H9 (cell line): ENCODE results near the gene SHE. TPM values are rescaled to one million over a fixed set of nuclear protein-coding genes. Genes with fewer than 3 reads are reported as not detected.

Experiments
- DNase-seq: peaks from one replicate; pipeline ENCODE4 v3.0.0-alpha.2; 2017
- H2AFZ ChIP-seq: one replicate; pipeline ENCODE4 v1.6.1; 2013; ENCODE audit warnings: mild to moderate bottlenecking, low read length, control low read depth, moderate library complexity
- H2AK5ac ChIP-seq: 2 replicates; pipeline ENCODE4 v1.6.1; 2013; ENCODE audit warnings: low read length, control low read depth, mixed read lengths; ENCODE audit not compliant: insufficient read length
- H2BK120ac ChIP-seq: one replicate; pipeline ENCODE4 v1.6.1; 2013; ENCODE audit warnings: low read depth, mild to moderate bottlenecking, low read length, control low read depth, inconsistent platforms; ENCODE audit not compliant: poor library complexity, severe bottlenecking
- H2BK12ac ChIP-seq: 2 replicates; pipeline ENCODE4 v1.6.1; 2013; ENCODE audit warnings: low read length, control low read depth, mixed read lengths, low read depth; ENCODE audit not compliant: insufficient read length
- H2BK15ac ChIP-seq: 2 replicates; pipeline ENCODE4 v1.6.1; 2013; ENCODE audit warnings: low read depth, low read length, control low read depth
- H2BK20ac ChIP-seq: one replicate; pipeline ENCODE4 v1.6.1; 2013; ENCODE audit warnings: low read depth, mild to moderate bottlenecking, low read length, control low read depth, inconsistent platforms; ENCODE audit not compliant: poor library complexity, severe bottlenecking
- H2BK5ac ChIP-seq: 2 replicates; pipeline ENCODE4 v1.6.1; 2013; ENCODE audit warnings: low read length, control low read depth, mixed read lengths; ENCODE audit not compliant: insufficient read length
- H3K14ac ChIP-seq: 2 replicates; pipeline ENCODE4 v1.6.1; 2013; ENCODE audit warnings: low read length, control low read depth; ENCODE audit not compliant: insufficient read depth
- H3K18ac ChIP-seq: 2 replicates; pipeline ENCODE4 v1.6.1; 2013; ENCODE audit warnings: low read depth, mild to moderate bottlenecking, mixed read lengths, low read length, control low read depth; ENCODE audit not compliant: insufficient read length
- H3K23ac ChIP-seq: 2 replicates; pipeline ENCODE4 v1.6.1; 2013; ENCODE audit warnings: low read length, control low read depth, mixed read lengths, low read depth; ENCODE audit not compliant: insufficient read length
- H3K23me2 ChIP-seq: 2 replicates; pipeline ENCODE4 v1.6.1; 2013; ENCODE audit warnings: low read depth, mild to moderate bottlenecking, mixed read lengths, low read length, control low read depth; ENCODE audit not compliant: insufficient read length, poor library complexity, severe bottlenecking
- H3K27ac ChIP-seq: 2 replicates; pipeline ENCODE4 v1.5.1; 2013; ENCODE audit warnings: low read length, control low read depth, mixed read lengths, low read depth; ENCODE audit not compliant: insufficient read length
- H3K27me3 ChIP-seq: 2 replicates; pipeline ENCODE4 v1.6.1; 2013; ENCODE audit warnings: low read length, control low read depth, inconsistent platforms; ENCODE audit not compliant: insufficient read depth
- H3K4ac ChIP-seq: 2 replicates; pipeline ENCODE4 v1.6.1; 2013; ENCODE audit warnings: low read depth, mild to moderate bottlenecking, control low read depth, inconsistent platforms, low read length, moderate library complexity
- H3K4me1 ChIP-seq: 2 replicates; pipeline ENCODE4 v1.6.1; 2013; ENCODE audit warnings: low read length, control low read depth, inconsistent platforms; ENCODE audit not compliant: insufficient read depth
- H3K4me2 ChIP-seq: 2 replicates; pipeline ENCODE4 v1.6.1; 2013; ENCODE audit warnings: low read length, control low read depth, mixed read lengths; ENCODE audit not compliant: insufficient read length, insufficient read depth
- H3K56ac ChIP-seq: 2 replicates; pipeline ENCODE4 v1.6.1; 2013; ENCODE audit warnings: low read depth, mild to moderate bottlenecking, mixed read lengths, low read length, control low read depth; ENCODE audit not compliant: insufficient read length
- H3K79me1 ChIP-seq: 2 replicates; pipeline ENCODE4 v1.6.1; 2013; ENCODE audit warnings: low read depth, mild to moderate bottlenecking, moderate library complexity, low read length, control low read depth, inconsistent platforms; ENCODE audit not compliant: insufficient read depth, poor library complexity, severe bottlenecking
- H3K79me2 ChIP-seq: 2 replicates; pipeline ENCODE4 v1.6.1; 2013; ENCODE audit warnings: low read length, control low read depth, inconsistent platforms; ENCODE audit not compliant: insufficient read depth
- H3K9ac ChIP-seq: 2 replicates; pipeline ENCODE4 v1.6.1; 2013; ENCODE audit warnings: low read length, control low read depth, mixed read lengths; ENCODE audit not compliant: insufficient read length; ENCODE audit errors: extremely low read depth
- H3K9me3 ChIP-seq: one replicate; pipeline ENCODE4 v1.6.1; 2013; ENCODE audit warnings: low read depth, low read length, inconsistent platforms; ENCODE audit not compliant: control insufficient read depth
- H3T11ph ChIP-seq: one replicate; pipeline ENCODE4 v1.6.1; 2013; ENCODE audit warnings: mild to moderate bottlenecking, low read length, control low read depth, inconsistent platforms
- H4K20me1 ChIP-seq: one replicate; pipeline ENCODE4 v1.6.1; 2013; ENCODE audit not compliant: control insufficient read depth, insufficient read length, insufficient read depth
- H4K5ac ChIP-seq: 2 replicates; pipeline ENCODE4 v1.6.1; 2013; ENCODE audit warnings: low read depth, mild to moderate bottlenecking, mixed read lengths, low read length, control low read depth; ENCODE audit not compliant: insufficient read length
- H4K8ac ChIP-seq: replicated peaks from 2 replicates; pipeline ENCODE4 v1.6.1; 2013; ENCODE audit warnings: low read length, control low read depth, mixed read lengths, low read depth; ENCODE audit not compliant: insufficient read length
- H4K91ac ChIP-seq: 2 replicates; pipeline ENCODE4 v1.6.1; 2013; ENCODE audit warnings: low read depth, mild to moderate bottlenecking, moderate library complexity, mixed read lengths, low read length, control low read depth; ENCODE audit not compliant: insufficient read length
- H3K27ac Mint-ChIP-seq, 3 experiments: 2 replicates in 2 of 3; 3 replicates in 1 of 3; pipeline ENCODE4 v1.8.0; 2020 to 2021; ENCODE audit warnings: mixed read lengths in 3 of 3, mild to moderate bottlenecking in 1 of 3, moderate library complexity in 1 of 3
- H3K27me3 Mint-ChIP-seq: 2 replicates; pipeline ENCODE4 v1.8.0; 2021; ENCODE audit warnings: low read depth, mild to moderate bottlenecking, moderate library complexity, mixed read lengths
- H3K36me3 Mint-ChIP-seq, 3 experiments: 2 replicates in 2 of 3; 3 replicates in 1 of 3; pipeline ENCODE4 v1.8.0; 2020 to 2021; ENCODE audit warnings: low read depth in 3 of 3, mixed read lengths in 3 of 3; ENCODE audit not compliant: insufficient read depth in 1 of 3
- H3K4me1 Mint-ChIP-seq, 2 experiments: 2 replicates each; pipeline ENCODE4 v1.8.0; 2020; ENCODE audit warnings: mixed read lengths in 2 of 2
- H3K4me3 Mint-ChIP-seq, 2 experiments: 2 replicates in 1 of 2; 3 replicates in 1 of 2; pipeline ENCODE4 v1.8.0; 2020 to 2021; ENCODE audit warnings: mild to moderate bottlenecking in 2 of 2, mixed read lengths in 2 of 2, moderate library complexity in 1 of 2
- H3K9me3 Mint-ChIP-seq, 2 experiments: 2 replicates in 1 of 2; 3 replicates in 1 of 2; pipeline ENCODE4 v1.8.0; 2020; ENCODE audit warnings: mild to moderate bottlenecking in 2 of 2, mixed read lengths in 2 of 2, moderate library complexity in 1 of 2
- WGBS: extraction: QIAGEN DNeasy Blood & Tissue Kit; methylation state at CpG from one replicate; pipeline ENCODE4 v1.1.7; 2013; ENCODE audit warnings: missing lambda C conversion rate, low lambda C conversion rate, mixed read lengths; ENCODE audit not compliant: insufficient read length; ENCODE audit errors: extremely low coverage; 5-methylcytosine and 5-hydroxymethylcytosine counted together
- total RNA-seq: library from RNA; stranded (reverse); gene quantifications from 2 replicates; pipeline ENCODE4 v1.2.1, GENCODE V29; 2021
- TF ChIP-seq, protein P1 (sequence below): fragments of 200-600 bp; sonication (generic); conservative IDR thresholded peaks from 3 replicates; pipeline ENCODE4 v1.8.0; 2021; ENCODE audit warnings: antibody characterized with exemption, mild to moderate bottlenecking

Gene SHE
- total RNA-seq, 1 experiment from 2014 or later: 0.48 TPM

DNA sequence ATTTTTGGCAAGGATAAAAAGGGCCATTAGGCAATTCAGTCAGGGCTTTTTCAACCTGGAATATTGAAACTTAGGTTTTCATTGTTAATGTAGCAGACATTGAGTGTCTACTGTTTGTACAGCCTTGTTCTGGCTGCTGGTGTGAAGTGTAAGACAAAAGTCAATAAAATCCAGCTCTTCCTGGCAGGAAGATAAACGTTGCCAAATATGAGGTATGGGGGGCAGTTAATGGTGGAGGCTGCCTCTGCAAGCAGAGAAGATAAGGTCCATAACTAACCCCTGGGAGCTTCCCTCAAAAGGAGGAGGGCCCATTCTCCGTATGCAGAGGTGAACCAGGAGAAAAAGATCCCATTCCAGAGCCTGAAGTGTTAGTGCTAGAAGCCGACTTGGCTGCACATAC is 19.5 kb upstream of the SHE start:
- no peak overlapping the region for H3K9ac ChIP-seq
- TF ChIP-seq, protein P1, sequence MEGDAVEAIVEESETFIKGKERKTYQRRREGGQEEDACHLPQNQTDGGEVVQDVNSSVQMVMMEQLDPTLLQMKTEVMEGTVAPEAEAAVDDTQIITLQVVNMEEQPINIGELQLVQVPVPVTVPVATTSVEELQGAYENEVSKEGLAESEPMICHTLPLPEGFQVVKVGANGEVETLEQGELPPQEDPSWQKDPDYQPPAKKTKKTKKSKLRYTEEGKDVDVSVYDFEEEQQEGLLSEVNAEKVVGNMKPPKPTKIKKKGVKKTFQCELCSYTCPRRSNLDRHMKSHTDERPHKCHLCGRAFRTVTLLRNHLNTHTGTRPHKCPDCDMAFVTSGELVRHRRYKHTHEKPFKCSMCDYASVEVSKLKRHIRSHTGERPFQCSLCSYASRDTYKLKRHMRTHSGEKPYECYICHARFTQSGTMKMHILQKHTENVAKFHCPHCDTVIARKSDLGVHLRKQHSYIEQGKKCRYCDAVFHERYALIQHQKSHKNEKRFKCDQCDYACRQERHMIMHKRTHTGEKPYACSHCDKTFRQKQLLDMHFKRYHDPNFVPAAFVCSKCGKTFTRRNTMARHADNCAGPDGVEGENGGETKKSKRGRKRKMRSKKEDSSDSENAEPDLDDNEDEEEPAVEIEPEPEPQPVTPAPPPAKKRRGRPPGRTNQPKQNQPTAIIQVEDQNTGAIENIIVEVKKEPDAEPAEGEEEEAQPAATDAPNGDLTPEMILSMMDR: no peak
- no peaks in the 10 kb centered on the region for H3K23me2 ChIP-seq
- no peak overlapping the region for H3K14ac ChIP-seq
- Mint-ChIP-seq H3K36me3 (no peaks in the 10 kb centered on the region), H3K27ac (no peak overlapping the region), H3K4me3 (no peak overlapping the region), H3K9me3 (no peaks in the 10 kb centered on the region), H3K4me1 (no peaks in the 10 kb centered on the region), H3K27me3 (peaks cover 13% of the 10 kb centered on the region)
- H3K79me2 ChIP-seq: no peaks in the 10 kb centered on the region
- no peak overlapping the region for H3K18ac ChIP-seq
- no peak overlapping the region for H2BK15ac ChIP-seq
- H2BK120ac ChIP-seq: no peak overlapping the region
- no peak overlapping the region for H3K27ac ChIP-seq
- no peak overlapping the region for H2BK20ac ChIP-seq
- no peak overlapping the region for H2BK12ac ChIP-seq
- H2AFZ ChIP-seq: no peak overlapping the region
- no peak for DNase-seq
- H2BK5ac ChIP-seq: no peak overlapping the region
- WGBS: no CpG with 5 or more reads among the region's 3 CpGs
- H3K9me3 ChIP-seq: no peaks in the 10 kb centered on the region
- H3K27me3 ChIP-seq: no peaks in the 10 kb centered on the region
- no peak overlapping the region for H4K5ac ChIP-seq
- H2AK5ac ChIP-seq: no peak overlapping the region
- H3K23ac ChIP-seq: no peak overlapping the region
- no peaks in the 10 kb centered on the region for H3K79me1 ChIP-seq
- H4K91ac ChIP-seq: no peak overlapping the region
- H3K4me2 ChIP-seq: no peak overlapping the region
- no peaks in the 10 kb centered on the region for H3K4me1 ChIP-seq
- H4K20me1 ChIP-seq: no peaks in the 10 kb centered on the region
- no peak overlapping the region for H4K8ac ChIP-seq
- H3K56ac ChIP-seq: no peak overlapping the region
- H3T11ph ChIP-seq: no peak overlapping the region
- H3K4ac ChIP-seq: no peak overlapping the region
